ENCODE results near the gene RARA. TPM values are rescaled to one million over a fixed set of nuclear protein-coding genes. Genes with fewer than 3 reads are reported as not detected.
A peak's percentile ranks its signal among the peaks of the same experiment; 100 is the strongest.

RARA gene
- total RNA-seq, 6 experiments from 2014 or later: 17.7 to 41.9 (median 22.9) TPM

DNA sequence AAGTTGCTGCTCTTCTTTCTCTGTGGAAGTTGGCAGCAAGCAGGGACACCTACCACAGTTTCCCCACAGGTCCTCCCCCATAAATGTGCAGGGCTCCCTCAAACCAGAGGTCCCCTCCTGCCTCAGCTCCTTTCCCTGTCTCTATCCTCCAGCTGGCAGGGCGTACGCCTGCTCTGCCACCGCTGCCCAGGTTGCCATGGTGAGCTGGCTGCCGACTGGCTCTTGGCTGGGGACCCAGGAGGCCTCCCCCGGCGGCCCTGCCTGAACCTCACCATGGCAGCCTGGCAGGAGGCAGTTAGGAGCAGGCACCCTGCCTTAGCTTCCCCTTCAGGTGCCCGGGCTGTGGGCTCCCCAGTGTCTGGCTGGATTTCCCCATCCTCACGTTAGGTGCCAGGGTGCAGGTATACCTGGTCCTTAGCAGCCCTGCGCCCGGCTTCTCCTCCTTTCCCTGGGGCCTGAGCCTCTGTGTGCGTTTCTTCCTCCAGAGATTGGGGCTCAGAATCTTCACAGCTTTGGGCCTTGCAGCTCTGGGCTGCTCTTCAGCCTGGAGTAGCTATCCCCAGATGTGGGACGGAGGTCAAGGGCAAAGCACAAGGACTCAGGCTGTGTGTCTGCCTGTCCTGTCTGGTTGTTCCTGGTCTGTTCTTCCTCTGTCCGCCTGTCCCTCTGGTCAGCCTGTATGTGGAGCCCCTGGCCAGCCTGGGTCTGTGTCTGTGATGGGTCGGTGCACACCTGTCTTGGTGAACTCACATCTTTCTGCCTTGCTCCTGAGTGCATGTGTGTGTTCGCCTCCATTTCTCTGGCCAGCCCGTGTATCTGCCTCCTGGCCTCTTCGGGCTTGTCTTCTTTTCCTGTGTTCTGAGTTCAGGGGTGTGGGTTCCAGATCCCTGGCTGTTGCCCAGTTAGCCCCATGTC lies 39.8 kb downstream of the RARA start:
- Histone ChIP-seq H3K9me3 (no peaks in the 10 kb centered on the region), H3K27me3 (no peaks in the 10 kb centered on the region), H3K4me3 (no peak overlapping the region), H3K36me3 (peaks cover 0 to 15% (median 3%) of the 10 kb centered on the region in 4 donors), H3K4me1 (peaks cover 8 to 97% (median 45%) of the 10 kb centered on the region in 4 donors), H3K27ac (peak overlapping the region in 1 of 3 donors; percentile 40)
- WGBS (ENCODE audit: insufficient coverage, low coverage, low lambda C conversion rate, missing lambda C conversion rate): 23% methylated on average over 9 of the region's 17 CpGs
- TF ChIP-seq, protein P1, sequence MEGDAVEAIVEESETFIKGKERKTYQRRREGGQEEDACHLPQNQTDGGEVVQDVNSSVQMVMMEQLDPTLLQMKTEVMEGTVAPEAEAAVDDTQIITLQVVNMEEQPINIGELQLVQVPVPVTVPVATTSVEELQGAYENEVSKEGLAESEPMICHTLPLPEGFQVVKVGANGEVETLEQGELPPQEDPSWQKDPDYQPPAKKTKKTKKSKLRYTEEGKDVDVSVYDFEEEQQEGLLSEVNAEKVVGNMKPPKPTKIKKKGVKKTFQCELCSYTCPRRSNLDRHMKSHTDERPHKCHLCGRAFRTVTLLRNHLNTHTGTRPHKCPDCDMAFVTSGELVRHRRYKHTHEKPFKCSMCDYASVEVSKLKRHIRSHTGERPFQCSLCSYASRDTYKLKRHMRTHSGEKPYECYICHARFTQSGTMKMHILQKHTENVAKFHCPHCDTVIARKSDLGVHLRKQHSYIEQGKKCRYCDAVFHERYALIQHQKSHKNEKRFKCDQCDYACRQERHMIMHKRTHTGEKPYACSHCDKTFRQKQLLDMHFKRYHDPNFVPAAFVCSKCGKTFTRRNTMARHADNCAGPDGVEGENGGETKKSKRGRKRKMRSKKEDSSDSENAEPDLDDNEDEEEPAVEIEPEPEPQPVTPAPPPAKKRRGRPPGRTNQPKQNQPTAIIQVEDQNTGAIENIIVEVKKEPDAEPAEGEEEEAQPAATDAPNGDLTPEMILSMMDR (IDR thresholded peaks at IDR 0.05): no peak
- TF ChIP-seq POLR2A (IDR thresholded peaks at IDR 0.05): no peak
- peak; percentile 14 to 45 (median 40) for ATAC-seq
- intact Hi-C loops (cut with DNase I): no loop called here
- DNase-seq: peak; percentile 83 to 94 (median 92)

DNA sequence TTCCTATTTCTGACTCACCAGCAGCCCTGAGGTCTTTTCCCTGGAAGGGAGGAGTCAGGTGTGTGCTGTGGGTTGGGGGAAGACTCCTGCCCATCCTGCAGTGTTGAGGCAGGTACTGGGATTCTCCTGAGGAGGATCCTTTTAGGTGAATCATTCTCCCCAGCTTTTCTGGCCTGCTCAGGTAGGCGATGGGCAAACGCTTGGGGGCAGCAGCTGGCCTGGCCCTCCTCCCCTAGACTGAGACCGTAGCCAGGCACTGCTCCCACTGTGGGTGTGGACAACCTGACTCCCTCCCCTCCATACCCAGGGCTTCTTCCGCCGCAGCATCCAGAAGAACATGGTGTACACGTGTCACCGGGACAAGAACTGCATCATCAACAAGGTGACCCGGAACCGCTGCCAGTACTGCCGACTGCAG lies 40.5 kb downstream of the RARA start:
- peak overlapping the region in 1 of 3 donors; percentile 40 for H3K27ac ChIP-seq
- ATAC-seq (no peak), DNase-seq (peak in 1 of 3 donors; percentile 70)
- no peaks in the 10 kb centered on the region for H3K27me3 ChIP-seq
- WGBS (ENCODE audit: insufficient coverage, low coverage, low lambda C conversion rate, missing lambda C conversion rate): 0% methylated on average over 1 of the region's 10 CpGs
- peaks cover 9 to 99% (median 49%) of the 10 kb centered on the region in 4 donors for H3K4me1 ChIP-seq
- intact Hi-C loops (cut with DNase I): no loop called here
- H3K4me3 ChIP-seq: no peak overlapping the region
- H3K9me3 ChIP-seq: no peaks in the 10 kb centered on the region
- peaks cover 0 to 15% (median 3%) of the 10 kb centered on the region in 4 donors for H3K36me3 ChIP-seq
- TF ChIP-seq POLR2A (IDR thresholded peaks at IDR 0.05): no peak
- TF ChIP-seq, protein P1 (IDR thresholded peaks at IDR 0.05): no peak

DNA sequence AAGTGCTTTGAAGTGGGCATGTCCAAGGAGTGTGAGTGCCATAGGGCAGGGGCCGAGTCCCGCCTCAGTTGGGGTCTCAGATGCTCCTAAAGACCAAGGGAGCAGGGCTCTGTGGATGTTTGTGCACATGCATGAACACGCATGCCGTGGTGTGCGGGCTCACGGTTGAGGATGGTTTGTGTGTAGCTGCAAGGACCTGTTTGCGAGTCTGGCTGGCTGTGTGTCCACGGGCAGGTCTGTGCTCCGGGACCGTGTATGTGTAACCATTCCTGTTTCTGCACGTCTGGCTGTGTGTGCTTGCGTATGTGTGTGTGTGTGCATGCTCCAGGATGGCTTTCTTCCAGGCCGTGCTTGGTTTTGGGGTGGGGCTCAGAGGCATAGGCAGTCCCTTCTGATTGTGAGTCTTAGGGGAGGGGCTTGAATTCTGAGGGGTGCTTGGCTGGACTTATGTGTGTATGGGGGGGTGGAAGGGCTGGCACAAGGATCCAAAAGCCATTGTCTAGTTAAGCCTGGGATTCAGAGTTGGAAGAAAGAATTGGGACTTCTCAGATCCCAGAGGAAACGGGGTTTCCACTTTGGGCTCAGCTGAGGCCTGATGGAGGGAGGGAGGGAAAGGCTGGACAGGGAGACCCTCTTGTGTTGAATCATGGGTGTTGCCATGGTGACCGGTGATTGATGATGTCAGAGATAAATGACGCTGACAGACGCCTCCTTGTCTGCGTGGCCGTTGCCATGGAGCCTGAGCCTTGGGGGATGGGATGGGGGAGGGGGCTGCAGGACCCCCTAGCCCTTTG lies 41.1 kb downstream of the RARA start:
- peaks cover 9 to 99% (median 52%) of the 10 kb centered on the region in 4 donors for H3K4me1 ChIP-seq

More for the DNA sequence above, 41.1 kb downstream of the RARA start:
- H3K27me3 ChIP-seq: no peaks in the 10 kb centered on the region
- no peaks in the 10 kb centered on the region for H3K9me3 ChIP-seq
- peaks cover 0 to 16% (median 6%) of the 10 kb centered on the region in 4 donors for H3K36me3 ChIP-seq
- peak overlapping the region in 1 of 3 donors; percentile 40 for H3K27ac ChIP-seq
- no peak overlapping the region for H3K4me3 ChIP-seq
- TF ChIP-seq, protein P1 (IDR thresholded peaks at IDR 0.05): no peak
- no peak for TF ChIP-seq POLR2A (IDR thresholded peaks at IDR 0.05)
- ATAC-seq (no peak), DNase-seq (peak in 2 of 3 donors; percentile 37 to 64)
- WGBS (ENCODE audit: insufficient coverage, low coverage, low lambda C conversion rate, missing lambda C conversion rate): 39% methylated on average over 12 of the region's 19 CpGs
- intact Hi-C loops (cut with DNase I): loop anchor here in 1 of 2 donors (5.0 kb wide), 1 partner anchor 43 kb away; the partner anchor contains the start of gene RARA

All from right lobe of liver (tissue), 6 donors.